HG02852 (cell line): Measurements from ENCODE around the gene KLHL18.
"Not testable (repeated sequence)": the region's sequence is repeated elsewhere in the genome, so short reads cannot be mapped to it uniquely, and the experiment has no call there.

Source experiments
- ATAC-seq: cut with Tn5 transposase; IDR thresholded peaks from one replicate; pipeline ENCODE4 v1.9.1; 2021; ENCODE audit warnings: mild to moderate bottlenecking, moderate library complexity; ENCODE audit not compliant: unreplicated experiment

The KLHL18 gene

DNA sequence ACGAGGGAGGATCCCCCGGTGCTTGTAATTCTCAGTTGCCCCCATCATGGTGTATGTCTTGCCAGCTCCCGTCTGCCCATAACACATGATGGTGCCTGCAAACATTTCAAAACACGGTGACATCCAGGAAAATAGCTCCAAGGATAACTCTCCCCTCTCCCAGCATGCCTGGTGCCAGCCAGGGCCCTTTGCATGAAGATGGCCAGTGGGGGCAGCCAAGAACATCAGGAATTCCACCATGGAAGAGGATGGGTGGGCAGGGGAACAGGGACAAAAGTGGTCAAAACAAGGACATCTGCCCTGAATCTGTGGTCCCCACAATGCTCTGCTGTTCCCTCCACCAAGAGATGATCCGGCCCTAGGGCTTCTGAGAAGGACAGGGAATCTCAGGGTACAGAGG, 9.2 kb upstream of the KLHL18 start:
- ATAC-seq, result no peak

DNA sequence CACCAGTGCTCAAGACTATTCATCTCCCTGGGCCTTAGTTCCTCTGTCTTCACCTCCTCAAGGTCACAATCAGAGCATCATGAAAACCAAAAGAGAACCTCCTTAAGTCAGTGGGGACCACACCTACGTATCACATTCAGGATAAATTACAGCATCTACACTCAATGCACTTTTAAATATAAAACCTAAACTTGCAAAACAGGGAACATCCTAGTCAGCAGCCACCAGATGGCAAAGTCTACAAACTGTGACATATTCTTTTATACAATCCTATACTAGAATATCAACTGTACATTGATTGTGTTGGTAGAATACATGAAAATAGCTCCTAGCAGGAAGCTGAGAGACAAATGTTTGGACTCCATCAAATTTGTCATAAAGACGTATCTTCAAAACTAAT, 8.1 kb upstream of the KLHL18 start:
- ATAC-seq, result no peak

DNA sequence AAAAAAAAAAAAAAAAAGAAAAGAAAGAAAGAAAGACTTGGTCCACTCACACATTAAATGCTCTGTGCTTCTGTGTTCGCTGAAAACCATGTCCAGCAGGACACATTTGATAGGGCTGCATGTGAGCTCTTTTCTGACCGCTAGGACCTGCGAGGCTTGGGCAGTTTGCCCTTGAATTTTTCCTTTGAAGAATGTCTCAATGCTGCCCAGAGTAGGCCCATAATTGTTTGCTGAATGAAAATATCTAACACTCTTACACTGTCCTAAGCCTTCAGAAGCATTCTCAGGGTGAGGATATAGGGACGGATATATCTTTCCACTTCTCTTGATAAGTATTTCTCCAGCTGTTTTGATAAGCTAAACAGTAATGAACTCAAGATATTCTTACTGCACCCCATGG, 6.2 kb upstream of the KLHL18 start:
- ATAC-seq, result no peak

- no peak for ATAC-seq
Observed at GRCh38 chr3:47280519-47280918, 2.2 kb upstream of the KLHL18 start.

GRCh38 chr3:47283193-47283537, 421 bp downstream of the KLHL18 start:
- ATAC-seq, result no peak

DNA sequence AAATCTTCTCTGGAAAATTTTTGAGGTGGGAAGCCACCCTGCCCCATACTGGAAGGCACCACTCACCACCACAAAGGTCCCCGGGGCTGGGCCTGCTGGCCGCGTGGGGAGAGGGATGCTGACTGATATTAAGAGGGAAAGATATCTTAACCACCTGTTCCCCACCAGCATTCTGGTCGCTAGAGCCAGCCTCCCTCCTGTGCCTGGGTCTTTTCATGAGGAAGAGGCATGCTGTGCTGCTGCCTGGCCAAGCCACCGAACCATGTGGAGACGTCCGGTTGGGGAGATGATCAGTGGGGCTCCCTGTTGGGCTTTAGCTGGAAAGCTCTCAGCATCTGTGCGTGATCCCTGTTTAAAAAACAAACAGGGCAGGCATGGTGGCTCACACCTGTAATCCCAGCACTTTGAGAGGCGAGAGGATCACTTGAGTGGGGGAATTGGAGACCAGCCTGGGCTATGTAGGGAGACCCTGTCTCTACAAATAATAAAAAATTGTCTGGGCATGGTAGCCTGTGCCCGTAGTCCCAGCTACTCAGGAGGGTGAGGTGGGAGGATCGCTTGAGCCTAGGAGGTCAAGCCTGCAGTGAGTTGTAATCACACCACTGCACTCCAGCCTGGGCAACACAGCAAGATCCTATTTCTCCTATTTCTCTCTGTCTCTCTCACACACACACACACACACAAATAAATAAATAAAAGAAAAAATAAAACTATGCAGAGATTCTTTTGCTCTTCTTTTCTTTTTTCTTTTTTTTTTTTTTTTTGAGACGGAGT, 1.0 kb downstream of the KLHL18 start:
- no peak for ATAC-seq

DNA sequence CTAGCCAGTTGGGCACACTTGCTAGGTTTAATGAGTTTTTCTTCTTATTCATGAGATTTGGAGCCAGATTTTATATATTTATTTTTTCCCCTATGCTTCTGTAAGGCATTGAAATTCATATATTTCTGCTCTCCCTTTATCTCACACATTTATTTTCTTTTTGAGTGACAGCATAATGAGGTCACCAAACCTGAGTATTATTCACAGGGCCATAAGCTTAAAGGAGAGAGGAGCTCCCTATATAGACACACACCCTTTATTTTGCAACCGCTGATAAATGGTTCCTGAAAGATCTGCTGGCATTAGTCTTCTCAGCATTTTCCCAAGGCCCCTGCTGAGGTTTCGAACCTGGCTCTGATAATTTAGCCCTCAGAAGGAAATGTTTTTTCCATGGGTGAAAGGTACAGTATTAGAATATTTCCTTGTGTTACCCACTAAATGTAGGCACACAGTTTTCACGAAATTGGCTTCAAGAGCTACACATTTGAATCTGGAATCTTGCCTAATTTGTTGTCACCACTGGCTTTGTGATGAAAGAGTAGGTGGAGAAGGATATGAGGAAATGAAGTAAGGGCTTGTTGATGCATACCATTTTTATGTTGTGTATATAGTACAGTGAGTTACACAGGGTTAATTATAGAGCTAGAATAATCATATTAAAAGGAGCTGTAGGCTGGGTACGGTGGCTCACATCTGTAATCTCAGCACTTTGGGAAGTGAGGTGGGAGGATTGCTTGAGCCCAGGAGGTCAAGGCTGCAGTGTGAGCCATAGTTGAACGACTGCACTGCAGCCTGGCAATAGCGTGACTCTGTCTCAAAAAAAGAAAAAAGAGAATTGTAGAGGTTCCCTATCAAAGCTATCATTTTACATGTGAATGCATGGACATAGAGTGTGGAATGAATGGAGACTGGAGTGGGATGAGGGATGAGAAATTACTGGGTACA, 6.5 kb downstream of the KLHL18 start:
- ATAC-seq, result no peak

GRCh38 chr3:47291158-47291753, 8.5 kb downstream of the KLHL18 start:
- no peak for ATAC-seq

- ATAC-seq, result not testable (repeated sequence)
Observed at GRCh38 chr3:47291754-47292420, 9.1 kb downstream of the KLHL18 start.

- ATAC-seq, result no peak
Observed at GRCh38 chr3:47293822-47294221, 11.1 kb downstream of the KLHL18 start.

DNA sequence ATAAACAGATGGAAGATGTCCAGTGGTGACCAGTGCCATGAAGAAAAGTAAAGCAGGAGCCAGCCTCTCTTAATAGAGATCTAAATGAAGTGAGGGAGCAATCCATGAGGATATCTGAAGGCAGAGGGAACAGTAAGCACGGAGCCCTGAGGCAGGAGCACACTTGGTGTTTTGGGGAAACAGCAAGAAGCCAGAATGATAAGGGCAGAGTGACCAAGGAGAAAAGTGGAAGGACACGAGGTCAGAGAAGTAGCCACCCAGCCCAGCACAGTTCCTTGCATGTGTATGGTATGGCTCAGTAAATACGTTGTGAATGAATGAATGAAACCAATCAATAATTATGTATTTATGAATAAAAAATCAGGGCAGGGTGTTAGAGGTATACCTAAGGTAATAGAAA, 11.6 kb downstream of the KLHL18 start:
- ATAC-seq, result no peak

DNA sequence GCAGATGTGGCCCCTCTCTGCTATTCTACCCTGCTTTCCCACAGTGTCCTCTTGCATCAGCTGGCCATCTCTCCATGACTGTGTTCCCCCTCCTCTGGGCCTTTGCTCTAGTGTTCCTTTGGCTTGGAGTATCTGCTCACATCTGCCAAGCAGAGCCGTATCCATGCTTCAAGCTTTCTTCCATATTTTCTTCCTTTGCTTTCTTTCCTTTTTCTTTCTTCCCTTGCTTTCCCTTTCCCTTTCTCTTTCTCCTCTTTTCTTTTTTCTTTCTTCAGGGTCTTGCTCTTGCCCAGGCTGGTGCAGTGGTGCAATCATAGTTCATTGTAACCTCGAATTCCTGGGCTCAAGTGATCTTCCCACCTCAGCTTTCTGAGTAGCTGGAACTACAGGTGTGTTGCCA, 12.6 kb downstream of the KLHL18 start:
- no peak for ATAC-seq

DNA sequence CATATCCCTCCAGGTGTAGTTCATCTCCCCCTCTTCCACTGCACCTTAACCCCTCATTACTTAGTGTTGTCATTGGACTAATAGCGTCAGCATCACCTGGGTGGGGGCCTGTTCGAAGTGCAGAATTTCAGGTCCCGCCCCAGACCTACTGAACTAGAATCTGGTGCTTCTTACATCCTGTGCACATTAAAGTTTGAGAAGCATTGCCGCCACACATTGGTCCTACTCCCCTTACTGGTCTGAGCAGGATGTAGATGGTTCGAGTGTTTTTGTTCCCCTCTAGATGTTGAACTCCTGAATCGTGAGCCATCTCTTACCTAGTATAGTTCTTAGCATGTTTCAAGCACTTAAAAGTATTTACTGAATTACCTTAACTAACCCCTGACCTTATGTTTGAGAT, 13.2 kb downstream of the KLHL18 start:
- ATAC-seq, result no peak

- no peak for ATAC-seq
Observed at GRCh38 chr3:47296562-47297302, 14.0 kb downstream of the KLHL18 start.

DNA sequence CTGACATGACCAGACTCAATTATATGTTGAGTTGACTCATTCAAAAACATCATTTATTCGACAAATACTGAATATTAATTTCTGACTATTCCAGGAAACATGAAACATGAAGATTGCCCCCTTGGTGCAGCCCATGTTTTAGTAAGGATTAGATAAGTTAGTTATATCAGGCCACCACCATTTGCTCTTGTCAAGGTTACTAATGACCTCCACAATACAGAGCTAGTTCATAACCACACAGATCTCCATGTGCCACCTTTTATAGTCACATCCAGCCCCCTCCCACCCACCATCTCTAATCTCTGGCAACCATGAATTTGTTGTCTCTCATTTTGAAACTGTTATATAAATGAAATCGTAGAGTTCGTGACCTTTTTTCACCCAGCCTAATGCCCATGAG, 15.7 kb downstream of the KLHL18 start:
- no peak for ATAC-seq

DNA sequence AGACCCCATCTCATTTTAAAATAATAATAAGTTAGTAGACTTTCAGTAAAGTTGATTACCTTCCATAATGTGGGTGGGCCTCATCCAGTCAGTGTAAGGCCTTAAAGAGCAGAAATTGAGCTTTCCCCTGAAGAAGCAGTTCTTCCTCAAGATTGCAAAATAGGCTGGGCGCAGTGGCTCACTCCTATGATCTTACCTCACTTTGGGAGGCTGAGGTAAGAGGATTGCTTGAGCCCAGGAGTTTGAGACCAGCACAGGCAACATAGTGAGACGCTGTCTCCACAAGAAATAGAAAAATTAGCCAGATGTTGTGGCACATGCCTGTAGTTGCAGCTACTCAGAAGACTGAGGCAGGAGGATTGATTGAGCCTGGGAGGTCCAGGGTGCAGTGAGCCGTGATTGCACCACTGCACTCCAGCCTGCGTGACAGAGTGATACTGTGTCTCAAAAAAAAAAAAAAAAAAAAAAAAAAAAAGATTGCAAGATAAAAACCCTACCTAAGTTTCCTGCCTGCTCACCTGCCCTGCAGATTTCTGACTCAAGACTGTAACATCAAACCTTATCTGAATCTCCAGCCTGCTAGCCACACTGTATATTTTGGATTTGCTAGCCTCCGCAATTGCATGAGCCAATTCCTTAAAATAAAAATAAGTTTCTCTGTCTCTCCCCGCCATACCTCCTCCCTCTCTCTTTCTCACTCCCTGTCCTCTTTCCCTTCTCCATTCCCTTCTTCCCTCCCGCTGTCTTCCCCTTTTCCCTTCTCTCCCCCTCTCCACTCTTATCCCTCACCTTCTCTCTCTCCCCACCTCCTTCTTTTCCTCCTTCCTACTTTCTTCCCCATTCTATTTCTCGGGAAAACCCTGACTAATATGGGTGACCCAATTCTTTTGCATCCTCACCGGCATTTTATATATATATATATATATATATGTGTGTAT, 16.9 kb downstream of the KLHL18 start:
- no peak for ATAC-seq

DNA sequence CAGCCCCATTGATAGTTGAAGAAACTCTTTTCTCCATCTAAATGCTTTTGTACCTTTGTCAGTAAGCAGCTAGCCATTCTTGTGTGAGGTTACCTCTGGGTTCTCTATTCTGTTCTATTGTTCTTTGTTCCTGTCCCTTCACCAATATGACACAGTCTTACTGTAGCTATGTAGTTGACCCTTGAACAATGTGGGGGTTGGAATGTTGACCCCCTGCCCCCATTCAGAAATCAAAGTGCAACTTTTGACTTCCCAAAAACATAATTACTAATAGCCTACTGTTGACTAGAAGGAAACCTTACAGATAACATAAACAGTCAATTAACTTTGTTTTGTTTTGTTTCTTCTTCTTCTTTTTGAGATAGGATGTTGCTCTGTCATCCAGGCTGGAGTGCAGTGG, 18.7 kb downstream of the KLHL18 start:
- no peak for ATAC-seq

DNA sequence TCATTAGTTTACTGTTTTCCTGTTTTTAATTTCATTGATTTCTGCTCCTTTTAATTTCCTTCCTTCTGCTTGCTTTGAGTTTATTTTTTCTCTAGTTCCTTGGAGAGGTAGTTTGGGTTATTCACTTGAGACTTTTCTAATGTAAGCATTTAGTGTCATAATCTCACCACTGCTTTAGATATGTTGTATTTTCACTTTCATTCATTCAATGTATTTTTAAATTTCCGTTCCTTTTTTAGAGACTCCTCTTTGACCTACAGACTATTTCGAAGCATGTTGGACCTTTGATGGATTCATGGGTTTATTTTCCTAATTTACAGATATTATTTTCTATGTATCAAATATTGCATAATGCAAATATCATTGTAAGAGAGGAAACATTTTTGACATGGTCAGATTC, 23.3 kb downstream of the KLHL18 start:
- ATAC-seq, result no peak

DNA sequence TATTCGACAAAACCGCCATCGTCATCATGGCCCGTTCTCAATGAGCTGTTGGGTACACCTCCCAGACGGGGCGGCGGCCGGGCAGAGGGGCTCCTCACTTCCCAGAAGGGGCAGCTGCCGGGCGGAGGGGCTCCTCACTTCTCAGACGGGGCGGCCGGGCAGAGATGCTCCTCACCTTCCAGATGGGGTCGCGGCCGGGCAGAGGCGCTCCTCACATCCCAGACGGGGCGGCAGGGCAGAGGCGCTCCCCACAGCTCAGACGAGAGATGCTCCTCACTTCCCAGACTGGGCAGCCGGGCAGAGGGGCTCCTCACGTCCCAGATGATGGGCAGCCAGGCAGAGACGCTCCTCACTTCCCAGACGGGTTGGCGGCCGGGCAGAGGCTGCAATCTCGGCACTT, 26.5 kb downstream of the KLHL18 start:
- ATAC-seq, result not testable (repeated sequence)
